ENCODE data around the gene HCRTR1.
A peak's percentile ranks its signal among the peaks of the same experiment; 100 is the strongest.

Gene HCRTR1

GRCh38 chr1:31627301-31627929, 9.9 kb downstream of the HCRTR1 start:
- DNase-seq = no peak

GRCh38 chr1:31627930-31628559, 10.6 kb downstream of the HCRTR1 start:
- DNase-seq = no peak

- no peak for DNase-seq
These were observed 11.6 kb downstream of the HCRTR1 start for GRCh38 chr1:31628931-31629556.

- DNase-seq = no peak
These were observed 15.2 kb downstream of the HCRTR1 start for GRCh38 chr1:31632649-31633048.

- no peak for DNase-seq
These were observed 15.6 kb downstream of the HCRTR1 start for GRCh38 chr1:31633117-31633516.

GRCh38 chr1:31637915-31638673, 20.6 kb downstream of the HCRTR1 start:
- DNase-seq = no peak

GRCh38 chr1:31639543-31639942, 22.1 kb downstream of the HCRTR1 start:
- DNase-seq = no peak

GRCh38 chr1:31640179-31640578, 22.7 kb downstream of the HCRTR1 start:
- DNase-seq = no peak

GRCh38 chr1:31640964-31641363, 23.5 kb downstream of the HCRTR1 start:
- DNase-seq = no peak

- no peak for DNase-seq
These were observed 24.9 kb downstream of the HCRTR1 start for GRCh38 chr1:31642366-31642765.

- DNase-seq = no peak
These were observed 25.4 kb downstream of the HCRTR1 start for GRCh38 chr1:31642897-31643296.

- no peak for DNase-seq
These were observed 26.6 kb downstream of the HCRTR1 start for GRCh38 chr1:31643976-31644559.

GRCh38 chr1:31644560-31645273, 27.2 kb downstream of the HCRTR1 start, which contains the start of gene PEF1:
Gene PEF1, minus strand, starts transcription at chr1:31644876. Its CDS starts 12 bp downstream, at chr1:31644864.
- DNase-seq = peak; percentile 100

- DNase-seq = no peak
These were observed 27.7 kb downstream of the HCRTR1 start for GRCh38 chr1:31645274-31645568.

- DNase-seq = no peak
These were observed 28.9 kb downstream of the HCRTR1 start for GRCh38 chr1:31646259-31646960.

GRCh38 chr1:31647106-31647505, 29.6 kb downstream of the HCRTR1 start:
- DNase-seq = no peak

GRCh38 chr1:31648190-31648589, 30.7 kb downstream of the HCRTR1 start:
- DNase-seq = no peak

GRCh38 chr1:31648641-31649357, 31.3 kb downstream of the HCRTR1 start:
- no peak for DNase-seq

GRCh38 chr1:31650161-31651088, 32.9 kb downstream of the HCRTR1 start:
- DNase-seq = no peak

- no peak for DNase-seq
These were observed 33.6 kb downstream of the HCRTR1 start for GRCh38 chr1:31651089-31651420.

Data from NCI-H1092 treated with DMSO at 0.1 percent for 48 hours (cell line).